ENCODE results near the gene SLFN5. TPM values are rescaled to one million over a fixed set of nuclear protein-coding genes. Genes with fewer than 3 reads are reported as not detected.

Gene SLFN5
- total and polyA plus RNA-seq, 2 of the 4 experiments (the other 2 are of a cell fraction): 13.0 to 48.9 TPM

DNA sequence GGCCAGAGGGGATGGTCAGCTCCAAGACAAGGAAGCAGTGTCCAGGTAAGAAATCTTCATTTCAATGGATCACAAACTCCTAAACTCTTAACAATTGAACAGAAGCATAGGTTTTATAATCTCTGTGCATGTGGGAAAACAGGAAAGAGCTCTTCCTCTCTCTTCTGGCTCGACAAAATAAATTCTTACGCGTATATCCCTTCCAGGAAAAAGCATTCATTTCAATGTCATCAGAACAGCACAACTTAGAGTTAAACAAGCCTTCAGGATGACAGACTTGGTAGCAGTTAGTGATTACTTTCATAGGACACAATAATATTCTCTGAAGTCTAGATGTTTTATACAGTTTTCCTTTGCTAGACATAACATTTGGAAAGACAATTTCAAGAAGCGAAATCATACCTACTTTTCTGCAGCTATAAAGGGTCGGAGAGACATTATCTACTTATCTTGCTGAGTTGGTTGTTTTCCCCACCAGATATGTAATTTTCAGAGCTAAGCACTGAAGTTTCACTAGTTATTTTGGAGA lies 29.4 kb upstream of the SLFN5 start:
- Histone ChIP-seq H2AFZ (replicated peaks; ENCODE audit: low read length, poor library complexity) (no peak overlapping the region), H3K9ac (ENCODE audit: low read depth, low read length) (no peak overlapping the region), H3K79me1 (ENCODE audit: low read depth in 1 of 2, low read length in 2 of 2) (no peaks in the 10 kb centered on the region), H3K4me2 (ENCODE audit: low read depth, low read length) (no peak overlapping the region), H3K4me1 (ENCODE audit: control insufficient read depth, insufficient read depth, low read length) (no peaks in the 10 kb centered on the region), H2BK120ac (ENCODE audit: low read depth, low read length) (no peak overlapping the region), H4K5ac (ENCODE audit: low read depth, low read length) (no peak overlapping the region), H3K23ac (ENCODE audit: low read depth, low read length) (no peak overlapping the region), H3K27me3 (ENCODE audit: control insufficient read depth, insufficient read depth, low read length) (peaks cover 7% of the 10 kb centered on the region), H2AK5ac (ENCODE audit: low read depth, low read length) (no peak overlapping the region), H2AK9ac (replicated peaks; ENCODE audit: low read depth, low read length, poor library complexity) (no peak overlapping the region), H4K91ac (ENCODE audit: insufficient read depth, low read depth, low read length) (no peak overlapping the region), H2BK15ac (ENCODE audit: low read depth, low read length) (no peak overlapping the region), H2BK20ac (ENCODE audit: low read depth, low read length) (no peak overlapping the region), H3K4ac (ENCODE audit: low read depth, low read length) (no peak overlapping the region), H3K9me3 (ENCODE audit: control insufficient read depth, insufficient read depth, low read length) (no peaks in the 10 kb centered on the region), H3K56ac (ENCODE audit: extremely low read depth, insufficient read depth, low read length) (no peak overlapping the region), H4K20me1 (ENCODE audit: insufficient read depth, low read length) (no peaks in the 10 kb centered on the region), H3K4me3 (ENCODE audit: insufficient read depth, low read depth, low read length) (no peak overlapping the region), H3K36me3 (ENCODE audit: control insufficient read depth, insufficient read depth, low read length) (no peaks in the 10 kb centered on the region), H2BK5ac (ENCODE audit: low read depth, low read length, poor library complexity, severe bottlenecking) (no peak overlapping the region), H3K14ac (replicated peaks; ENCODE audit: low read depth, low read length) (no peak overlapping the region), H3K27ac (ENCODE audit: insufficient read depth, low read length) (no peak overlapping the region), H3K18ac (ENCODE audit: low read depth, low read length) (no peak overlapping the region), H3K9me1 (ENCODE audit: insufficient read depth, low read length) (no peaks in the 10 kb centered on the region), H4K8ac (ENCODE audit: low read depth in 2 of 2, low read length in 2 of 2) (no peak overlapping the region)
- TF ChIP-seq USF2 (IDR thresholded peaks at IDR 0.05; ENCODE audit: low read depth, low read length) (no peak), MXI1 (IDR thresholded peaks at IDR 0.05; ENCODE audit: borderline replicate concordance, low read depth, low read length) (no peak), MAZ (IDR thresholded peaks at IDR 0.05; ENCODE audit: borderline replicate concordance, low read depth, low read length) (no peak), MAFK (IDR thresholded peaks at IDR 0.05; ENCODE audit: low read depth, low read length) (no peak), RCOR1 (IDR thresholded peaks at IDR 0.05; ENCODE audit: insufficient replicate concordance, low read length) (no peak), CHD1 (IDR thresholded peaks at IDR 0.05; ENCODE audit: low read depth, low read length) (no peak), CEBPB (IDR thresholded peaks at IDR 0.05; ENCODE audit: low read depth, low read length) (no peak), RFX5 (IDR thresholded peaks at IDR 0.05; ENCODE audit: low read depth, low read length) (no peak), POLR2A (IDR thresholded peaks at IDR 0.05; ENCODE audit: low read depth, low read length) (no peak), NFE2L2 (IDR thresholded peaks at IDR 0.05; ENCODE audit: low read depth, low read length) (no peak), FOS (IDR thresholded peaks at IDR 0.05; ENCODE audit: low read depth, low read length) (no peak)
- TF ChIP-seq, protein P1, sequence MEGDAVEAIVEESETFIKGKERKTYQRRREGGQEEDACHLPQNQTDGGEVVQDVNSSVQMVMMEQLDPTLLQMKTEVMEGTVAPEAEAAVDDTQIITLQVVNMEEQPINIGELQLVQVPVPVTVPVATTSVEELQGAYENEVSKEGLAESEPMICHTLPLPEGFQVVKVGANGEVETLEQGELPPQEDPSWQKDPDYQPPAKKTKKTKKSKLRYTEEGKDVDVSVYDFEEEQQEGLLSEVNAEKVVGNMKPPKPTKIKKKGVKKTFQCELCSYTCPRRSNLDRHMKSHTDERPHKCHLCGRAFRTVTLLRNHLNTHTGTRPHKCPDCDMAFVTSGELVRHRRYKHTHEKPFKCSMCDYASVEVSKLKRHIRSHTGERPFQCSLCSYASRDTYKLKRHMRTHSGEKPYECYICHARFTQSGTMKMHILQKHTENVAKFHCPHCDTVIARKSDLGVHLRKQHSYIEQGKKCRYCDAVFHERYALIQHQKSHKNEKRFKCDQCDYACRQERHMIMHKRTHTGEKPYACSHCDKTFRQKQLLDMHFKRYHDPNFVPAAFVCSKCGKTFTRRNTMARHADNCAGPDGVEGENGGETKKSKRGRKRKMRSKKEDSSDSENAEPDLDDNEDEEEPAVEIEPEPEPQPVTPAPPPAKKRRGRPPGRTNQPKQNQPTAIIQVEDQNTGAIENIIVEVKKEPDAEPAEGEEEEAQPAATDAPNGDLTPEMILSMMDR (conservative IDR thresholded peaks at IDR 0.05; ENCODE audit: low read depth, low read length): no peak
- dilution Hi-C loops (cut with HindIII; ENCODE audit: low sequenced_read_pairs, unreplicated experiment): no loop called here
- in situ Hi-C loops (cut with MboI; ENCODE audit: low sequenced_read_pairs): no loop called here
- no CpG with 5 or more reads among the region's 5 CpGs for WGBS, 2 experiments (ENCODE audit: extremely low coverage in 2 of 2, insufficient read length in 1 of 2)
- POLR2A ChIA-PET (ENCODE audit: unreplicated experiment): no interaction called here
- intact Hi-C loops (cut with micrococcal nuclease): no loop called here
- CTCF ChIA-PET: no interaction called here
- DNase-seq (no peak), ATAC-seq (ENCODE audit: low read depth) (no peak)
- BruUV-seq (replicated peaks): no TSS peak
